IPS-20b (cell line): Measurements from ENCODE around the gene NIPAL3.

ENCODE experiments used
- H3K27ac ChIP-seq: one replicate; pipeline ENCODE4 v1.5.1; 2013; ENCODE audit warnings: low read length
- H3K27me3 ChIP-seq: 2 replicates; pipeline ENCODE4 v1.6.1; 2013; ENCODE audit warnings: mild to moderate bottlenecking, low read length, inconsistent platforms; ENCODE audit not compliant: insufficient read depth
- H3K36me3 ChIP-seq: 2 replicates; pipeline ENCODE4 v1.6.1; 2013; ENCODE audit warnings: low read depth, mild to moderate bottlenecking, inconsistent platforms, low read length, moderate library complexity; ENCODE audit not compliant: insufficient read depth
- H3K4me1 ChIP-seq: 2 replicates; pipeline ENCODE4 v1.6.1; 2013; ENCODE audit warnings: mild to moderate bottlenecking, control low read depth, inconsistent platforms, low read length, moderate library complexity; ENCODE audit not compliant: insufficient read depth
- H3K4me3 ChIP-seq: 2 replicates; pipeline ENCODE4 v1.5.1; 2013; ENCODE audit warnings: mild to moderate bottlenecking, low read length, inconsistent platforms
- H3K9ac ChIP-seq: 2 replicates; pipeline ENCODE4 v1.6.1; 2013; ENCODE audit warnings: low read depth, mild to moderate bottlenecking, inconsistent platforms, low read length, moderate library complexity
- H3K9me3 ChIP-seq: 2 replicates; pipeline ENCODE4 v1.6.1; 2013; ENCODE audit warnings: mild to moderate bottlenecking, low read depth, low read length, inconsistent platforms; ENCODE audit not compliant: insufficient read depth

NIPAL3 gene

DNA sequence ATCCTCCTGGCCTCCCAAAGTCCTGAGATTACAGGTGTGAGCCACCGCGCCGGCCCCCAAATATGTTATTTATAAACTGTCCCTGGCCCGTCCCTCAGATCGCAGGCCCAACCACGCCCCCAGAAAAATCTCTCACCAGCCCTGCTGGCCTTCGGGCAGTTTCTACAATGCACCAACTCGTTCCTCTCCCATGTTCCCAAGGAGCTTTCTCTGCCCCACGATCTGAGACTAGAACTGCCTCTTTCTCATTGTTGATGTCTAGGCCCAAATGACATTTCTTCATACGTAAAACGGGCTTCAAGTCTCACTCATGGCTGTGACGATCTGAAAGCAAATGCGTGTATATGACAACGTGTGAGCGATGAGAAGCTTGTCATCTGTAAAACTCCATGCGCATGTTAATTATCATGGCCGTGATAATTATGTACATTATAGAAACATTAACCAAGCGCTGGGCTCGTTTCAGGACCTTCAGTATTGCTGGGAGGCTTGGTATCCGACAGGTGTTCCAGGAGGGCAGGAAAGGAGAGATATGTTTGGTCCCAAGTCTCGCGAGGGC, 748 bp upstream of the NIPAL3 start:
- Histone ChIP-seq H3K9ac (peak overlapping the region; percentile 40; the same call in 1 of the 2 replicates), H3K4me1 (no peaks in the 10 kb centered on the region; the same call in 1 of the 2 replicates), H3K27ac (no peak overlapping the region), H3K27me3 (no peaks in the 10 kb centered on the region; the same call in 1 of the 2 replicates), H3K9me3 (no peaks in the 10 kb centered on the region), H3K36me3 (no peaks in the 10 kb centered on the region), H3K4me3 (peak overlapping the region; percentile 89)

DNA sequence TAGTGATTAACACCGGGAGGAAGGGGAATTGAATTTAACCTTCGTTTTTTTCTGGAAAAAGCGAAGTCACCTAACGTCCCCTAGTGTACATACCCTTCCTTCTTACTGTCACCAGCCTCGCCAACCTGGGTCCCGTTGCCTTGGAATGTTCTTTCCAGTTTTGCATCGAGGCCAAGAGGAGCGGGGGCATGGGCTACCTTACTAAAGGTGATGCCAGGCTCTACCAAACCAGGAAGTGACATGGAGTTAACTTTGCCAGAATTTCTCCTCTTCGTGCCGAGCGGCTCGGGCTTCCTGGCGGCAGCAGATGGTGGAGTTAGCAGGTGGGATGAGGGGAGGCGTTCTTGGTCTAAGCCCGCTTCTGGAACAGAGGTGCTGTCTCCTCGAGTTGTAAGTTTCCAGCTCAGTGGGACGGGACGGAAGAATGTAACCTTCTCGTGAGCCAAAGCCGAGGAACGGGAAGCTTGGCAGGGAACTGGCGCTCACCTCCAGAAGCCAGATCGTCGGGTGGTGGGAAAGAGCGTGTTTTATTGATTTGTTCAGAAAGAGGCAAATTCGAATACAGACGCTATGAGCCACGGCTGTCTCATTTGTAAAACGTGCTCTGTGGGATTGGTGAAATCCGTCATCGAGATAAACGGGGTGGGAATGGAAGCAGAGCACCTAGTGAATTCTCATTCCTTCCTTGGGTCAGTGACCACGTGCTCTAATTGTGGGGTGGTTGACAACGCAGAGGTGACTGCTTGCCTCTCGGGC, 486 bp downstream of the NIPAL3 start:
- H3K9ac ChIP-seq = peak overlapping the region; percentile 39; the same call in 1 of the 2 replicates
- no peaks in the 10 kb centered on the region; the same call in 1 of the 2 replicates for H3K27me3 ChIP-seq
- no peaks in the 10 kb centered on the region for H3K36me3 ChIP-seq
- peak overlapping the region; percentile 89 for H3K4me3 ChIP-seq
- no peak overlapping the region for H3K27ac ChIP-seq
- H3K4me1 ChIP-seq = no peaks in the 10 kb centered on the region; the same call in 1 of the 2 replicates
- no peaks in the 10 kb centered on the region for H3K9me3 ChIP-seq

DNA sequence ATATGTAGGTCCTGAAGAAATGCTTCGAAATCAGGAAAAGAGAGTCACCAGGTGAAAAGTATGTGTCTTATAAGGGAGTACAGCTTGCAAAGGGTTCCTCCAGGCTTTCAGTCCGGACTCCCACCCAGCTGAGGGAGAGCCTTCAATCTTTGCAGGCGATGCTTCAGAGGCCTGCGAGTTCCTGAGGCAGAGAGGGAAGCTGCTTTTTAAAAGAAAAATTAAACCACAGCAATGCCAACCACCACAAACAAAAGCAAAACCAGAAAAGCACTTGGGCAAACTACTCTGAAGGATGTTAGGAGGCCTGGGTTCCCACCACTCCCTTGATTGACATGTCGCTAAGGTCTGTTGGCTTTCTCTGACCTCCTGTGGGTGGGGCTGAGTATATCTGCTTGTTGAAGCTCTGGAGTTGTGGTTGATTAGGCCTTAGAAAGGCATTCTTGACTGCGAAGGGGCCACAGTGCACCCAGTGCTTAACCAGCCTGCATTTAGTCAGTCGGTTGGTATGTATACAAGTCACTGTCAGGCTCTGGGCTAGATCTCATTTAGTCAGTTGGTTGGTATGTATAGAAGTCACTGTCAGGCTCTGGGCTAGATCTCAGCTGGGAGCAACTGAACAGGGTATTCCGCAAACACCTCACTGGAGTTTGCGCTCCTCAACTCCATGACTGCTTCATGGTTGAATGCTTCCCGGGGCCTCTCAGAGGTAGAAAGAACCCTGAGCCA, 1.2 kb downstream of the NIPAL3 start:
- Histone ChIP-seq H3K36me3 (no peaks in the 10 kb centered on the region), H3K4me1 (no peaks in the 10 kb centered on the region; the same call in 1 of the 2 replicates), H3K9ac (peak overlapping the region; percentile 39; the same call in 1 of the 2 replicates), H3K9me3 (no peaks in the 10 kb centered on the region), H3K27ac (no peak overlapping the region), H3K27me3 (no peaks in the 10 kb centered on the region; the same call in 1 of the 2 replicates), H3K4me3 (peak overlapping the region; percentile 89)

DNA sequence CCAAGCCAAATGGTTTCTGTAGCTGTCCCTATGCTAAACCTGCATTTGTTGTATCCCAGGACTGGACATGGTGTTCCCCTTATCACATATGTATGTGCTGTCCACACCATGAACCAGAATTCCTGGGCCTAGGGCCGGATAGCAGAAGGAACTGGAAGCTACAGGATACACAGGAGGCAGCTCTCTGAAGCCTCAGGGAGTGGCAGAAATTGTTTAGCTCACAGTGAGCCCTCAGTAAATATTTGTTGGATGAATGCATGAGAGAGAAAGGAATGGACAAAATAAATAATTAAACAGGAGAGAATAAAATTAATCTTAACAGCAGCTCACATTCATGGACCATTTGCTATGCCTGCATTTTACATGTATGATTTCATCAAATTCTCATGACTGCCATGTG, 2.1 kb downstream of the NIPAL3 start:
- Histone ChIP-seq H3K9ac (no peak overlapping the region), H3K4me3 (no peak overlapping the region), H3K9me3 (no peaks in the 10 kb centered on the region), H3K4me1 (no peaks in the 10 kb centered on the region; the same call in 1 of the 2 replicates), H3K27me3 (no peaks in the 10 kb centered on the region; the same call in 1 of the 2 replicates), H3K36me3 (no peaks in the 10 kb centered on the region), H3K27ac (no peak overlapping the region)

DNA sequence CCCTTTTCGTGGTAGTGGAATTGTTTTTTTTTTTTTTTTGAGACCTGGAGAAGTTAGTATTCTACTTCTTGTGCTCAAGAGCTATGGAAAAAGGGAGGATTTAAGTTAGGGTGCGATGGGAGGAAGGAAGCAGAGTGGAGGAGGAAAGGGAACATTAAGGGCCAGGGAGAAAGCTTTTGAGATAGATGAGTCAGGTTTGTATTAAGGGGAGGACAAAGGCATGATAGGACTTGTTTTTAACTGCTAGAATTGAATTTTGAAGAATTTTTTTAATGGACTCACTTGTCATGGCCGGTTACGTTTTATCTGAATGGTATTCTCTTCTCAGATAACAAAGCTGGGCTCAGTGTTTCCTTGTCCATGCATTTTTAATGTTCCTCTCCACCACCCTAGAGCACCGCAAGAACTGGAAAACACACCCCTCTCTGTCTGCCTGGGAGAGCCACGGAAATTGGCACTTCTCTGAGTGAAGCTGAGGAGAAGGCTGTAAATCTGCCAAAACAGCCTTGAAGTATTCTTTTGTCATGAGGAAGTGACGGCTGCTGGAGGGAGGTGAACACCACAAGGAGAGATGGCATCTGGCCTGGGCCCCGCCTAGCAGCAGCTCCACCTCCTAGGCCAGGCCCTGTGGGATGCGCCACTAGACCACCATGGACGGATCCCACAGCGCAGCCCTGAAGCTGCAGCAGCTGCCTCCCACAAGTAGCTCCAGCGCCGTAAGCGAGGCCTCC, 3.5 kb downstream of the NIPAL3 start:
- Histone ChIP-seq H3K27me3 (no peaks in the 10 kb centered on the region; the same call in 1 of the 2 replicates), H3K36me3 (no peaks in the 10 kb centered on the region), H3K9me3 (no peaks in the 10 kb centered on the region), H3K4me1 (no peaks in the 10 kb centered on the region; the same call in 1 of the 2 replicates), H3K9ac (no peak overlapping the region), H3K4me3 (no peak overlapping the region), H3K27ac (no peak overlapping the region)

DNA sequence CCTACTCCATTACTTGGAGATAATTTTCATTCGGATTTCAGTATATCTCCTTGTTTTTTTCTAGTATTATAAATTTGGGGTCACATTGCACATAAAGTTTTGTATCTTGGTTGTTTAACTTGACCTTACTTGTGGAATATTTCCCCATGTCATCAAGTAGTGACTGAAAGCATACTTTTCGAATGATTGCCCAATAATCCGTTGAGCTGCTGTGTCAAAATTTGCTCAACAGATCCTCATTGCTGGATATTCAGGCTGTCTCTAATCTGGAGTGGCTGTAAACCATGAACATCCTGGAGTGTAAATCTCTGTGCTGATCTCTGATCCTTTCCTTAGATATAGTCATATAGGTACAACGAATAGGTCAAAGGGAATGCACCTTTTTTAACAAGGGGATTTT, 4.9 kb downstream of the NIPAL3 start:
- Histone ChIP-seq H3K27me3 (no peaks in the 10 kb centered on the region; the same call in 1 of the 2 replicates), H3K9me3 (no peaks in the 10 kb centered on the region), H3K36me3 (no peaks in the 10 kb centered on the region), H3K9ac (no peak overlapping the region), H3K4me3 (no peak overlapping the region), H3K4me1 (no peaks in the 10 kb centered on the region; the same call in 1 of the 2 replicates), H3K27ac (no peak overlapping the region)

DNA sequence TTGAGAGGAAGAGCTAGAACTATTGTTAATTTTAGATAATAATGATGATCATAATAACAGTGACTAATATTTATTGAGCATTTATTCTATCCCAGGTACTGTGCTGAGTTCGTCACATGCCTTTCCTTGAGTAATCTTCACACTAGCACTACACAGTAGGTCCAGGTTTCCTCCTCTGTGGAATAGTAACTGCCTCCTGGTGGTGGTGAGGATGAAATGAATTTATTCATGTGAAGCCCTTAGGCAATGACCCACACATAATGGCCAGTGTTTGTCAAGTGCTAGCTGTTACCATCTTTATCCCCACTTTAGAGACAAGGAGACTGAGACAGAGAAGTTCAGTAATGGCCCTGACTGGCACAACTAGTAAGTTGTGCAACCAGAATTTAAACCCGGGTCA, 5.9 kb downstream of the NIPAL3 start:
- H3K9me3 ChIP-seq = no peaks in the 10 kb centered on the region
- H3K4me3 ChIP-seq = no peak overlapping the region
- H3K4me1 ChIP-seq = no peaks in the 10 kb centered on the region; the same call in 1 of the 2 replicates
- no peaks in the 10 kb centered on the region for H3K36me3 ChIP-seq
- H3K27me3 ChIP-seq = no peaks in the 10 kb centered on the region; the same call in 1 of the 2 replicates
- no peak overlapping the region for H3K27ac ChIP-seq
- no peak overlapping the region for H3K9ac ChIP-seq

DNA sequence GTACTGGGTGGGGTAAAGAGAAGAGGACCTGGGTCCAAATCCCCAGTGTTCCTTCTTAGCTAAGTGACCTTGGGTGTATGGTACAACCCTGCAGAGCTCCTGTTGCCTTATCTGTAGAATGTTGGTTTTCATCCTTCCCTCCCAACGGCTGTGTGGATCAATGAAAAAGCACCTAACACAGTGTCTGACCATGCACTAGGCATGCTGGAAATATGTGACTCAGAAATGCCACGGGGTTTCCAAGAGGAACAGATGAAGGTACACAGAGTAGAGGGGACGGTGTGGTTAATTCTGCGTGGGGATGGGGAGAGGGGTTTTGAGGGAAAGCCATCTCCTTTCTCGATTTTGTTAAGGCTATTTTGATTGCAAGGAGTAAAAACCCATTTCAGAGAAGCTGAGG, 8.6 kb downstream of the NIPAL3 start:
- Histone ChIP-seq H3K27me3 (no peaks in the 10 kb centered on the region), H3K9ac (no peak overlapping the region), H3K9me3 (no peaks in the 10 kb centered on the region), H3K4me3 (no peak overlapping the region), H3K4me1 (no peaks in the 10 kb centered on the region; the same call in 1 of the 2 replicates), H3K27ac (no peak overlapping the region), H3K36me3 (no peaks in the 10 kb centered on the region)

DNA sequence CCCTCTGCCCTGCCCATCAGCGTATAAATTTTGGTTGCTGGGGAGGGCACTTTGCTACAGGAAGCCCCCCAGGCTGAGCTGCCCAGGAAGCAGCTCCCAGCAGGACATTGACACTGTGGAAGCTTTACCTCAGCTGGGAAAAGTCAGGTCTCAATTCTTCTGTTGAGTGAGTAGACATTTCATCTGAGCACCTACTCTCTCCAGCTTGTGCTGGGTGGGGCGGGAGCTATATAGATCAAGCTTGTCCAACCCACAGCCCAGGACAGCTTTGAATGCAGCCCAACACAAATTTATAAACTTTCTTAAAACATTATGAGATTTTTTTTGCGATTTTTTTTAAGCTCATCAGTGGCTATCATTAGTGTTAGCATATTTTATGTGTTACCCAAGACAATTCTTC, 9.4 kb downstream of the NIPAL3 start:
- Histone ChIP-seq H3K27ac (no peak overlapping the region), H3K9ac (no peak overlapping the region), H3K36me3 (no peaks in the 10 kb centered on the region), H3K4me3 (no peak overlapping the region), H3K27me3 (no peaks in the 10 kb centered on the region), H3K9me3 (no peaks in the 10 kb centered on the region), H3K4me1 (no peaks in the 10 kb centered on the region)

DNA sequence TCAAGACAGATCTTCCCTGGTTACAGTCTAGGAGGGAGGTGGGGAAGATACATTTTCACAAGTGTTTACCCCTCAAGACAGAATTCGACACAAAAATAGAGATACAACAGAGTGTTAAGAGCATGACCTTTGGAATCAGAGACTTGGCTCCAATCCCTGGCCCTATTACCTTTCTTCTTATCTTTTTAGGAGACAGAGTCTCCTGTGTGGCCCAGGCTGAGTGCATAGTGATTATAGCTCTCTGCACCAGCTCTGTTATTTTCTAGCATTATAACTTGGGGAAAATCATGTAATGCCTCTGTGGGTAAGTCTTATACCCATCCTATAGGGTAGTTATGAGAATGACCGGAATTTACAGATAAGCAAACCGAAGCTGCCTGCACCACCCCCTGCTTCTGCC, 9.8 kb downstream of the NIPAL3 start:
- H3K36me3 ChIP-seq = no peaks in the 10 kb centered on the region
- no peaks in the 10 kb centered on the region for H3K9me3 ChIP-seq
- H3K9ac ChIP-seq = no peak overlapping the region
- no peak overlapping the region for H3K4me3 ChIP-seq
- H3K4me1 ChIP-seq = no peaks in the 10 kb centered on the region
- no peak overlapping the region for H3K27ac ChIP-seq
- H3K27me3 ChIP-seq = no peaks in the 10 kb centered on the region

DNA sequence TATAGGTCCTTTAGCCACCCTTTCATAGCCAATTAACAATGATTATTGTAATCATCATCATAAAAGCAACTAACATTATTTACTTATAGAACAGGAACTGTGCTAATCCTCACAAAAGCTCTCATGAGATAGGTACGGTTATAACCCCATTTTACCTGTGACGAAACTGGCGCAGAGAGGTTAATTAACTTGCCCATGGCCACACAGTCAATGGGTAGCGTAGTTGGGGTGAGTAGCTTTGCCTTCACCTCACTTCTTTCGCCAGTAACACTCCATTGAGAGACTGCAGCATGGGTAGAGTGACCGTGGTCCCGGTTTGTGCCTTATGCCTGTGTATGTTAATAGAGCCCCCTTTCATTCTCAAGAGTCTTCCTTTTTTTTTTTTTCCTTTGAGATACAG, 10.3 kb downstream of the NIPAL3 start:
- Histone ChIP-seq H3K9ac (no peak overlapping the region), H3K27ac (no peak overlapping the region), H3K9me3 (no peaks in the 10 kb centered on the region), H3K36me3 (no peaks in the 10 kb centered on the region), H3K27me3 (no peaks in the 10 kb centered on the region), H3K4me3 (no peak overlapping the region), H3K4me1 (no peaks in the 10 kb centered on the region)
